NCI-H526 (cell line): Measurements from ENCODE around the gene CSDE1.
A peak's percentile ranks its signal among the peaks of the same experiment; 100 is the strongest.
"Not testable (repeated sequence)": the region's sequence is repeated elsewhere in the genome, so short reads cannot be mapped to it uniquely, and the experiment has no call there.

Source experiments
- DNase-seq, 2 experiments: peaks; one replicate each; lab custom pipeline; 2025; lab: John Stamatoyannopoulos, UW

CSDE1 gene

GRCh38 chr1:114757455-114758255 lies at the start of gene CSDE1:
TSS of gene CSDE1 (minus strand) at chr1:114757984. CDS start at chr1:114739890, 18,094 bp downstream.
- DNase-seq = peak; percentile 98 to 99

- DNase-seq = not testable (repeated sequence)
Observed at GRCh38 chr1:114804449-114804848, 46.7 kb upstream of the CSDE1 start.

- DNase-seq = no peak
Observed at GRCh38 chr1:114803001-114803400, 45.2 kb upstream of the CSDE1 start.

GRCh38 chr1:114794038-114794437 lies 36.3 kb upstream of the CSDE1 start:
- no peak for DNase-seq

- DNase-seq = not testable (repeated sequence)
Observed at GRCh38 chr1:114790581-114790980, 32.8 kb upstream of the CSDE1 start.

GRCh38 chr1:114786440-114786839 lies 28.7 kb upstream of the CSDE1 start:
- DNase-seq = not testable (repeated sequence)

GRCh38 chr1:114782476-114782875 lies 24.7 kb upstream of the CSDE1 start:
- no peak for DNase-seq

- DNase-seq = peak; percentile 96 to 98
Observed at GRCh38 chr1:114780344-114781226, 22.8 kb upstream of the CSDE1 start, which contains the start of gene SIKE1. TSS of gene SIKE1 (minus strand) at chr1:114780685. CDS start at chr1:114780607, 78 bp downstream.

- DNase-seq = no peak
Observed at GRCh38 chr1:114779722-114780121, 21.9 kb upstream of the CSDE1 start.

GRCh38 chr1:114776726-114777125 lies 18.9 kb upstream of the CSDE1 start:
- DNase-seq = not testable (repeated sequence)

GRCh38 chr1:114771992-114772391 lies 14.2 kb upstream of the CSDE1 start:
- no peak for DNase-seq

- no peak for DNase-seq
Observed at GRCh38 chr1:114770989-114771388, 13.2 kb upstream of the CSDE1 start.

GRCh38 chr1:114764689-114765088 lies 6.9 kb upstream of the CSDE1 start:
- no peak for DNase-seq

GRCh38 chr1:114758256-114758832 lies 560 bp upstream of the CSDE1 start:
- DNase-seq = no peak

GRCh38 chr1:114756949-114757454 lies 782 bp downstream of the CSDE1 start:
- DNase-seq = peak; percentile 30 to 51

- no peak for DNase-seq
Observed at GRCh38 chr1:114756009-114756892, 1.5 kb downstream of the CSDE1 start.

- no peak for DNase-seq
Observed at GRCh38 chr1:114755006-114755931, 2.5 kb downstream of the CSDE1 start.

- DNase-seq = not testable (repeated sequence)
Observed at GRCh38 chr1:114753702-114754101, 4.1 kb downstream of the CSDE1 start.

GRCh38 chr1:114753143-114753542 lies 4.6 kb downstream of the CSDE1 start:
- no peak for DNase-seq

GRCh38 chr1:114750780-114751179 lies 7.0 kb downstream of the CSDE1 start:
- DNase-seq = peak; percentile 12 to 21
